Neural crest cell (in vitro differentiated cells): ENCODE data around the gene SH3RF3. TPM values are rescaled to one million over a fixed set of nuclear protein-coding genes. Genes with fewer than 3 reads are reported as not detected.
A peak's percentile ranks its signal among the peaks of the same experiment; 100 is the strongest.

Experiments used
- DNase-seq: peaks from one replicate; pipeline ENCODE4 v3.0.0; 2021; ENCODE audit warnings: low read depth, mixed read lengths, low spot score
- H3K27ac Mint-ChIP-seq: one replicate; pipeline ENCODE4 v1.8.0; 2021; ENCODE audit warnings: mild to moderate bottlenecking, mixed read lengths; ENCODE audit not compliant: unreplicated experiment
- H3K27me3 Mint-ChIP-seq: 2 replicates; pipeline ENCODE4 v1.8.0; 2021; ENCODE audit warnings: low read depth, mild to moderate bottlenecking, mixed read lengths
- H3K36me3 Mint-ChIP-seq: 2 replicates; pipeline ENCODE4 v1.8.0; 2021; ENCODE audit warnings: low read depth, mild to moderate bottlenecking, mixed read lengths
- H3K4me1 Mint-ChIP-seq: 2 replicates; pipeline ENCODE4 v1.8.0; 2021; ENCODE audit warnings: mixed read lengths
- H3K4me3 Mint-ChIP-seq: one replicate; pipeline ENCODE4 v1.8.0; 2021; ENCODE audit warnings: mild to moderate bottlenecking, mixed read lengths
- H3K9me3 Mint-ChIP-seq: 2 replicates; pipeline ENCODE4 v1.8.0; 2021; ENCODE audit warnings: mixed read lengths
- total RNA-seq: library from RNA; stranded (reverse); gene quantifications from 2 replicates; pipeline ENCODE4 v1.2.1, GENCODE V29; 2021
- TF ChIP-seq, protein P1 (sequence below): fragments of 200-600 bp; sonication (generic); conservative IDR thresholded peaks from 2 replicates; pipeline ENCODE4 v1.5.0; 2021; ENCODE audit warnings: antibody characterized with exemption, mild to moderate bottlenecking

The SH3RF3 gene
- total RNA-seq, 1 donor from 2014 or later = 0.70 TPM

DNA sequence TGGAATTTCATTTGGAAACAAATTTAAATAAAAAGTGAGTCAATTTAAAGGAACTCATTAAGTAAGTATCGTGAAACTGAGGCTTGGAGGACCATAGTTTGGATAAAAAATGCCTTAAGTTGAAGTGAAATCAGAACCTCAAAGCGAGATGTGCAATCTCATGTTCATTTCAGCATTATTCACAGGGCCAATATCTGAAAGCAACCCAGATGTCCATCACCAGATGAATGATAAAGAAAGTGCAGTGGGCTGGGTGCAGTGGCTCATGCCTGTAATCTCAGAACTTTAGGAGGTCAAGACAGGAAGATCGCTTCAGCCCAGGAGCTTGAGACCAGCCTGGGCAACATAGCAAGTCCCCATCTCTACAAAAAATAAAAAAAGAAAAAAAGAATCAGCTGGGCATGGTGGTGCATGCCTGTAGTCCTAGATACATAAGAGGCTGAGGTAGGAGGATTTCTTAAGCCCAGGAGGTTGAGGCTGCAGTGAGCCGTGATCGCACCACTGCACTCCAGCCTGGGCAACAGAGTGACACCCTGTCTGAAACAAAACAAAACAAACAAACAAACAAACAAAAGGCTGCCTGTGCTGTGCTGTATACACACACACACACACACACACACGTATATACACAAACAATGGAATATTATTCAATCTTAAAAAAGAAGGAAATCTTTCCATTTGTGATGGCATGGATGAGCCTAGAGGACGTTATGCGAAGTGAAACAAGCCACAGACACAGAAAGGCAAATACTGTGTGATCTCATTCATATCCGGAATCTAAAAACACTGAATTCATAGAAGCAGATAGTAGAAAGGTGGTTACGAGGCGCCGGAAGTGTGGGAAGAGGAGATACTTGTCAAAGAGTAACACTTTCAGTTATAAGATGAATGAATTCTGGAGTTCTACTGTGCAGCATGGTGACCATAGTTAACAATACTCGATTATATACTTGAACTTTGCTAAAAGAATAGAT lies 14.5 kb downstream of the SH3RF3 start:
- TF ChIP-seq, protein P1, sequence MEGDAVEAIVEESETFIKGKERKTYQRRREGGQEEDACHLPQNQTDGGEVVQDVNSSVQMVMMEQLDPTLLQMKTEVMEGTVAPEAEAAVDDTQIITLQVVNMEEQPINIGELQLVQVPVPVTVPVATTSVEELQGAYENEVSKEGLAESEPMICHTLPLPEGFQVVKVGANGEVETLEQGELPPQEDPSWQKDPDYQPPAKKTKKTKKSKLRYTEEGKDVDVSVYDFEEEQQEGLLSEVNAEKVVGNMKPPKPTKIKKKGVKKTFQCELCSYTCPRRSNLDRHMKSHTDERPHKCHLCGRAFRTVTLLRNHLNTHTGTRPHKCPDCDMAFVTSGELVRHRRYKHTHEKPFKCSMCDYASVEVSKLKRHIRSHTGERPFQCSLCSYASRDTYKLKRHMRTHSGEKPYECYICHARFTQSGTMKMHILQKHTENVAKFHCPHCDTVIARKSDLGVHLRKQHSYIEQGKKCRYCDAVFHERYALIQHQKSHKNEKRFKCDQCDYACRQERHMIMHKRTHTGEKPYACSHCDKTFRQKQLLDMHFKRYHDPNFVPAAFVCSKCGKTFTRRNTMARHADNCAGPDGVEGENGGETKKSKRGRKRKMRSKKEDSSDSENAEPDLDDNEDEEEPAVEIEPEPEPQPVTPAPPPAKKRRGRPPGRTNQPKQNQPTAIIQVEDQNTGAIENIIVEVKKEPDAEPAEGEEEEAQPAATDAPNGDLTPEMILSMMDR = no peak
- Mint-ChIP-seq H3K27ac (no peak overlapping the region), H3K4me1 (no peaks in the 10 kb centered on the region), H3K27me3 (peaks cover 5% of the 10 kb centered on the region), H3K36me3 (no peaks in the 10 kb centered on the region), H3K9me3 (no peaks in the 10 kb centered on the region), H3K4me3 (no peak overlapping the region)
- no peak for DNase-seq

DNA sequence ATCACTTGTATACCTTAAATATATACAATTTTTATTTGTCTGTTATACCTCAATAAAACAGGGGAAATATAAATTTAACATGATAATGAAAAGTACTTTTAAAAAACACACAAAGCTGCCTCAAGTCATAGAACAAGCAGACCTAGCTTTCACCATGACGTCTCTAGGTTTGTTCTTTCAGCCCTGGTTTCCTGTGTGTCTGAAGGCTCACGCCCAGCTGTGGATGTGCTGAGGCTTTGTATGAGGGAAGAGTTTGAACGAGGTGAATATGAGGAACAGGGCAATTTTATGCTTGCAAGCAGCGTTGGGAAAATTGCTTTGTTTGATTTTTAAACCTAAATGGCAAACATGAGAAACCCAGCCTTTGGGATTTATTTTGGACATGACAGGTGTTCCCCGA lies 15.3 kb downstream of the SH3RF3 start:
- DNase-seq = no peak
- Mint-ChIP-seq H3K36me3 (no peaks in the 10 kb centered on the region), H3K4me1 (no peaks in the 10 kb centered on the region), H3K4me3 (no peak overlapping the region), H3K9me3 (no peaks in the 10 kb centered on the region), H3K27ac (no peak overlapping the region), H3K27me3 (peaks cover 5% of the 10 kb centered on the region)
- TF ChIP-seq, protein P1 = no peak

DNA sequence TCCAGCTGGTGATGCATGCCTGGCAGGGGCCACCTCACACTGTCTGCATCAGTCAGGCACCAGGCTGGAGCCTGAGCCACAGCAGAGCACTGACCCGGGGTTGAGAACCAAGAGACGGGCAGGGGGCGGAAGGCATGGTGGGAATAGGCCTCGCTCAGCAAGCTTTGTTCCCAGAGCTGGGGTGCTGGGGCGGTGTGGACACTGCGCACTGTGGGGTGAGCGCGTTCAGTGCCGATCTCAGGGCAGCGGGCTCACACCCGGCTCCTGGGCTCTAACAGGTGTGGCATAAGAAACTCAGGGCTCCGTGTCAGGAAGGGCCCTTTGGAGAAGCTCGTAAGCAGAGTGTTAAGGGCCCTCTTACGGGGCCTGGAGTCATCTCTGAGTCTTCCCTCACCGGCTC lies 15.7 kb downstream of the SH3RF3 start:
- Mint-ChIP-seq H3K27ac (peak overlapping the region; percentile 62), H3K4me1 (no peaks in the 10 kb centered on the region), H3K27me3 (peaks cover 3% of the 10 kb centered on the region), H3K9me3 (no peaks in the 10 kb centered on the region), H3K4me3 (no peak overlapping the region), H3K36me3 (no peaks in the 10 kb centered on the region)
- TF ChIP-seq, protein P1 = no peak
- no peak for DNase-seq

DNA sequence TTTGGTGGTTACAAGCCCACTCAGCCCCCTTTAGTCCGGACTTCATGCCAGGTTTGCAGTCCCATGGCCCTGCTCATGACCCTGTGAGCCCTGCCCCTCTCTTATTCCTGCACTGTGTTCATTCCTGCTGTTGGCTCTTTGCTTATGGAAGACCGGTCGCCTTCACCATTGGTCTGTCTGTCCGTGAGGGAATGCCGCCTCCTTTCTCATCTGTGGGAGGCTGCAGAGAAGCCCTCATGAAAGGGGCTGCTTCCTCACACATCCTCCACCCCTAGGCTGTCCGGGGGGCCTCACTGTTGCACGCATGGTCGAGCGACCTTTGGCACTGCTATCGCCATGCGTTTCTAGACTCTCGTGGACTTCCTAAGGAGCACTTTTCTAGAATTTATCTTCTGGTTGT lies 16.3 kb downstream of the SH3RF3 start:
- Mint-ChIP-seq H3K27ac (no peak overlapping the region), H3K9me3 (no peaks in the 10 kb centered on the region), H3K27me3 (peaks cover 3% of the 10 kb centered on the region), H3K4me3 (no peak overlapping the region), H3K4me1 (no peaks in the 10 kb centered on the region), H3K36me3 (no peaks in the 10 kb centered on the region)
- TF ChIP-seq, protein P1 = no peak
- no peak for DNase-seq

DNA sequence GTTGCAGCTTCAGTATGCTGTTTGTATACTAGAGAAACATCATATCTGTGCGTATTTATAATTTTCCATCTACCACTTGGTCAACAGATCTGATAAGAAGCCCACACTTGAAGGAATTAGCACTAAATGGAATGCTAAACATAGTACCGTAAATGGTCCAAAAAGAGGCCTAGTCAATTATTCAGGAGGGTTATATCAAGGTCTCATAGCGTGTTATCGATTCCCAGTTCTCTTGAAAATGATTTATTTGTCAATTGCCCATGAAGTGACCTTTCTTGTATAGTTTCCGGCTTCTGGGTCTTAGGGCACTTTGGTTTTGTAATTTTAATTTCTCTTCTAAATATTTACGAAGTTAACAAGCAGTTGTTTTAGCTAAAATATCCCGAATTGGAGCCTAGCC lies 18.4 kb downstream of the SH3RF3 start:
- no peak for DNase-seq
- TF ChIP-seq, protein P1 = no peak
- Mint-ChIP-seq H3K4me1 (no peaks in the 10 kb centered on the region), H3K36me3 (no peaks in the 10 kb centered on the region), H3K27me3 (no peaks in the 10 kb centered on the region), H3K9me3 (no peaks in the 10 kb centered on the region), H3K4me3 (no peak overlapping the region), H3K27ac (no peak overlapping the region)
